WI38 (cell line): Measurements from ENCODE around the gene GTF2A2.

Source experiments
- H3K4me3 ChIP-seq: 2 replicates; pipeline ENCODE4 v1.5.1; 2011; ENCODE audit warnings: low read depth, mild to moderate bottlenecking, control low read depth, low read length
- TF ChIP-seq, protein P1 (sequence below): IDR thresholded peaks from 2 replicates; pipeline ENCODE4 v1.5.1; 2012; ENCODE audit warnings: low read depth, mild to moderate bottlenecking, control low read depth, low read length

GTF2A2 gene

DNA sequence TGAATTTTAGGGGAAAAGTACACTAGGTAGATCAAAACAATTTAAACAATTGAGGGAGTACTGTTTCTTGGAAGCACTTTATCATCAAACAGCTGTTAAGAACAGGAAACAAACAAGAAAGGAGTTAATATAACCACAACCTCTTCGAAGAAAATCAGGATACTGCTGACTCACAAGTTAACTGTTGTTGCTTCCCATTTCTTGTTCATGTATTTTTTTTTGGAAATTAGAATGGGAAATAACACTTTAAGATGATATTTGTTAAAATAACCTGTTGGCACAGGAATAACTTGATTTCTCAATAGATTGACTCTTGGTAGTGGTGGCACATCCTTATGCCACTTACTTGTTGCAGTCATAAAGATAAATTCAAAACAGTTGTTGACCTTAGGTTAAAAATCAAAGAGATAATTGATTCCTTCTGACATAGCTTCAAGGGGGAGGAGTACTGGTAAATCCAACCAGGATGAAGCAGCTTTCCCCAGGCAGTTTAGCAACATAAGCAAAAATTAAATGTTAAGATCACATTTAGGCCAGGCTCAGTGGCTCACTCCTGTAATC, 28.5 kb upstream of the GTF2A2 start:
- TF ChIP-seq, protein P1, sequence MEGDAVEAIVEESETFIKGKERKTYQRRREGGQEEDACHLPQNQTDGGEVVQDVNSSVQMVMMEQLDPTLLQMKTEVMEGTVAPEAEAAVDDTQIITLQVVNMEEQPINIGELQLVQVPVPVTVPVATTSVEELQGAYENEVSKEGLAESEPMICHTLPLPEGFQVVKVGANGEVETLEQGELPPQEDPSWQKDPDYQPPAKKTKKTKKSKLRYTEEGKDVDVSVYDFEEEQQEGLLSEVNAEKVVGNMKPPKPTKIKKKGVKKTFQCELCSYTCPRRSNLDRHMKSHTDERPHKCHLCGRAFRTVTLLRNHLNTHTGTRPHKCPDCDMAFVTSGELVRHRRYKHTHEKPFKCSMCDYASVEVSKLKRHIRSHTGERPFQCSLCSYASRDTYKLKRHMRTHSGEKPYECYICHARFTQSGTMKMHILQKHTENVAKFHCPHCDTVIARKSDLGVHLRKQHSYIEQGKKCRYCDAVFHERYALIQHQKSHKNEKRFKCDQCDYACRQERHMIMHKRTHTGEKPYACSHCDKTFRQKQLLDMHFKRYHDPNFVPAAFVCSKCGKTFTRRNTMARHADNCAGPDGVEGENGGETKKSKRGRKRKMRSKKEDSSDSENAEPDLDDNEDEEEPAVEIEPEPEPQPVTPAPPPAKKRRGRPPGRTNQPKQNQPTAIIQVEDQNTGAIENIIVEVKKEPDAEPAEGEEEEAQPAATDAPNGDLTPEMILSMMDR = no peak
- no peak overlapping the region for H3K4me3 ChIP-seq

DNA sequence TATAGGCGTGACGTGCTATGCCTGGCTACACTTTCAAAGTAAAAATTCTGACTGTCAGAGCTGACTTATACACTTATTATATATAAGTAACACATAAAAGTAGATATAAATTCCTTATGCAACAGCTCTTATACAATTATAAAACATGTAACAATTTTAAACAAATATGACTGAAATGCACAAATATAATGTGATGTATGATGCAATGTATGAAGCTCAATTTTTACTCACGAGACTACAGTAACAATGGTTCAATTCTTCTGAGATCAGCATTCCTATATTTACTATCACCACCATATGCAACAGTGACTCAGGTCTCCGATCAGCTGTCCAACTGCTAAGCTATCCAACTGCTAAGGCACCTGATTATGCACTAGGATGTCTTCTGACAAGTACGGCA, 23.6 kb upstream of the GTF2A2 start:
- TF ChIP-seq, protein P1 = no peak
- no peak overlapping the region for H3K4me3 ChIP-seq

DNA sequence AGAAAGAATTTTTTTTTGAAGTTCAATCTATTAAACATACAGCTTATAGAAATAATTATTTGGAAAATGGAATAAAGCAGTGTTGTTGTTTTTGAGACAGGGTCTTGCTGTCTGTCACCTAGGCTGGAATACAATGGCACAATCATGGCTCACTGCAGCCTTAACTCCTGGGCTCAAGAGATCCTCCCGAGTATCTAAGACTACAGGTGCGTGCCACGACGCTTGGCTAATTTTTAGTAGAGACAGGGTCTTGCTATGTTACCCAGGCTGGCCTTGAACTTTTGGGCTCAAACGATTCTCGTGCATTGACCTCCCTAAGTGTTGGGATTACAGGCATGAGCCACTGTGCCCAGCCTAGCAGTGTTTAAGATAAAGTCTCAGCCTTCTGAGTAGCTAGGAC, 23.0 kb upstream of the GTF2A2 start:
- TF ChIP-seq, protein P1 = no peak

DNA sequence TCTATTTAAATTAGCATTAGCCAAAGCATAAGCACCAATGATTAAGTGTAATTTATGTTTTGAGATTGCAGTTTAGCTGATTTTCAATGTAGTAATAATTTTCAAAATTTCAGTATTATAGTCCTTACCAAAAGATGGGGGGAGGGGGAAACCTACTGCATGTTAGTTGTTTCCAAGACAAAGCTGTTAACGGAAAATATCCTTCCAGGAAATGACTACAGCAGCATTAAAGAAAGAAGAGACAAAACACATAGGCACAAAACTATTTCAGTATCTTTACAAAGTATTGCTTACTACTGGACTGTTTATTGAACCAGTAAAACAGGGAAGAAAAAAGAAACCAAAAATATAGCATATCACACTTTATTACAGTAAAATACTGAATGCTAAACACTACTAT, 21.3 kb upstream of the GTF2A2 start:
- TF ChIP-seq, protein P1 = no peak
- H3K4me3 ChIP-seq = no peak overlapping the region

More for the DNA sequence above, 23.0 kb upstream of the GTF2A2 start:
- no peak overlapping the region for H3K4me3 ChIP-seq

DNA sequence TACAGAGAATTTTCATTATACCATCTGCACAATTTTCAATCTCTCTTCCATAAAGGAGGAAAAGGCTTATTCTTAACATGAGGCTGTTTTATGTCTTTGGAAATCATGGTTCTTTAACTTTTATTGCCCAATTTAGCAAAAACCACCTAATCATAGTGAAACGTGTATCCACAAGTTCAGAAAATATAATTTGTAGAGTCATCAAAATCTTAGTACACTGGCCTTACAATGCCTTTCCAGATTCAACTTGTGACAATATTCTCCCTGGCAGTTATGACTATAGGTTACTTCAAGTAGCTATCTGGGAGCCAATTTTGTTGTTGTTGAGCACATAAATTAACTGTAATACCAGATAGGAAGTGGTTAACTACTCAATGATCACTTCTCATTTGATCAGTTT, 20.9 kb upstream of the GTF2A2 start:
- no peak overlapping the region for H3K4me3 ChIP-seq
- TF ChIP-seq, protein P1 = no peak

DNA sequence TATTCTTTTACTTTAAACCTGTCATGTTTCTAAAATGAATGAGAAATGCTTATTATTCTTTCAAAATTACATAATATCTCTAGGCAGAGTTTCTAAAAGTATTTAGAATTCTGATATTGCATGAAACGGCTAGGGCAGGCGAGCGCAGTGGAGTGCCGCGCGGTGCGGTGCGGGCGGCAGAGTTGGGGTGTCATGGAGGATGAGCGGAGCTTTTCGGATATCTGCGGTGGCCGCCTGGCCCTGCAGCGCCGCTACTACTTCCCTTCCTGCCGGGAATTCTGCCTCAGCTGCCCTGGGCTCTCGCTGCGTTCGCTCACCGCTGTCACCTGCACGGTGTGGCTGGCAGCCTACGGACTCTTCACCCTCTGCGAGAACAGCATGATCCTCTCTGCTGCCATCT, 19.2 kb upstream of the GTF2A2 start:
- TF ChIP-seq, protein P1 = no peak
- H3K4me3 ChIP-seq = no peak overlapping the region

DNA sequence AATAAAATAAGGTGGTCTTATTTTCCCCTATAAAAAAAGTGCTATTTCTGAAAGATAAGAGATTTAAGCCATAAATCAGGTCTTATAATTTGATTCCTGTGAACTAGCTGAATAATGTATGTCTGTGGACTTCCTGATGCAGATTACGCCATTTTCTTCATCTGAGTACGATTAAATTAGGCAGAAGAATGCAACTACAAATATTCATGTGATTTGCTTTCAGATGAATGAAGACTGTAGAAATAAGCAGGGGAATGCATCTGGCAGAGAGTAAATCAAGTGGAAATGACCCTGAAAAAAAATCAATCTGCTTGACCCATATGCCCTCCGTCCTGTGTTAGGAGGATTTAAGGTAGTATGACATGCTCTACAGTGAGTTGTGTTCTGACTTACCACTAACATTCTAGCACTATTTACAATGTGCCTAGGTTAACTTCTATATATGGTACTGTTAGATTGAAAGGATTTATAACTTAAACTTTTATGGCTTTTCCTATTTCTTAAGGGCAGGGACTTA, 17.1 kb upstream of the GTF2A2 start:
- TF ChIP-seq, protein P1 = no peak
- no peak overlapping the region for H3K4me3 ChIP-seq
